AG04449 (cell line): Measurements from ENCODE around the gene TAL1.
"Not testable (repeated sequence)": the region's sequence is repeated elsewhere in the genome, so short reads cannot be mapped to it uniquely, and the experiment has no call there.

Source experiments
- CTCF ChIA-PET: fragments of 350-600 bp; formaldehyde crosslinking; extraction: SDS; loops from one replicate; lab custom pipeline; 2021; ENCODE audit warnings: antibody characterized with exemption; lab: Yijun Ruan, JAX
- POLR2A ChIA-PET: fragments of 400-600, 350-600 bp; formaldehyde crosslinking; extraction: SDS; loops from one replicate; lab custom pipeline; 2020; ENCODE audit warnings: antibody characterized with exemption, inconsistent platforms; lab: Yijun Ruan, JAX
- DNase-seq: peaks from one replicate; pipeline ENCODE4 v3.0.0-alpha.2; 2010; ENCODE audit warnings: low read depth, low spot score
- H3K4me3 ChIP-seq: 2 replicates; pipeline ENCODE4 v1.5.1; 2011; ENCODE audit warnings: low read depth, mild to moderate bottlenecking, control low read depth, low read length
- CTCF ChIP-seq: IDR thresholded peaks from one replicate; pipeline ENCODE4 v1.5.1; 2011; ENCODE audit warnings: mild to moderate bottlenecking, moderate library complexity, low read length, control low read depth, inconsistent platforms; ENCODE audit not compliant: insufficient read depth; ENCODE audit errors: missing control alignments

The TAL1 gene

DNA sequence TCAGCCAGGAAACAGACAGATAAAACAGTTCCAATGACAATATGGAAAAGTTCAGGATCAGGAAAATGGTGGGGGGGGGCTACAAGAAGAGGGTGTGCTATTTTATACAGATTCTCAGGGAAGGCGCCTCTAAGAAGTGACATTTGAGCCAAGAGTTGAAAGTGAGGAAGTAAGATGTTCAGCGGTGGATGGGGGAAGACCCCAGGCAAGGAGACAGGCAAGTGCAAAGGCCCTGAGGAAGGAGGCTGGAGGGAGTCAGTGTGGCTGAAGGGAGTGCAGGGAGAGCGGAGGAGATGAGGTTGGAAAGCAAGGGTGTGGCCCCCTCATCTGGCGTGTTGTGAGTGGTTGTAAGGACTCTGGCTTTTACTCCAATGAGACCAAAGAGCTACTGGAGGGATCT lies 33.8 kb downstream of the TAL1 start:
- CTCF ChIA-PET = interaction anchor here (1.1 kb wide), 1 partner anchor 10 kb away, joined by 3 read pairs; no protein-coding TSS in a partner anchor
- TF ChIP-seq CTCF = no peak
- POLR2A ChIA-PET = no interaction called here

DNA sequence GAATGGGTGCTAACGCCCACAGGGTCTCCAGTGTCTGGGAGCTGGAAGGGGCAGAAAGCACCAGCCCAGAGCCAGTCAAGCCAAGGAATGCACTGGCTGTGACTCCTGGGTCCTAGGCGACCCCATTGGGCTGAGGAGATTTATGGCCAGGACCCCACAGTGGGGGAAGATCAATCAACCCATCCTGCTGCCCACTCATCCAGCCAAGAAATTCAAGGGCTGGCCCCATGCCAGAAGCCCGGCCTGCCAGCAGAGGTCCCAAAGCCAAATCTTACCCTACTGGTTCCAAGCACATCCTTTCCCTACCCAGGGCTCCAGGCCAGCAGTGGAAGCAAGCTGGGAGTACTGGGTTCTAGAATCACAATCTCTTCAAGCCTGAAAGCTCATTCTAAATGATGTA lies 35.4 kb downstream of the TAL1 start:
- no peak overlapping the region for H3K4me3 ChIP-seq
- ChIA-PET CTCF (interaction anchor here (0.9 to 1.0 kb wide), 3 partner anchors 13 to 66 kb away, joined by 3 to 5 read pairs (median 4); no protein-coding TSS in a partner anchor), POLR2A (no interaction called here)
- no peak for TF ChIP-seq CTCF
- DNase-seq = no peak

More for the DNA sequence above, 33.8 kb downstream of the TAL1 start:
- DNase-seq = no peak
- H3K4me3 ChIP-seq = no peak overlapping the region

DNA sequence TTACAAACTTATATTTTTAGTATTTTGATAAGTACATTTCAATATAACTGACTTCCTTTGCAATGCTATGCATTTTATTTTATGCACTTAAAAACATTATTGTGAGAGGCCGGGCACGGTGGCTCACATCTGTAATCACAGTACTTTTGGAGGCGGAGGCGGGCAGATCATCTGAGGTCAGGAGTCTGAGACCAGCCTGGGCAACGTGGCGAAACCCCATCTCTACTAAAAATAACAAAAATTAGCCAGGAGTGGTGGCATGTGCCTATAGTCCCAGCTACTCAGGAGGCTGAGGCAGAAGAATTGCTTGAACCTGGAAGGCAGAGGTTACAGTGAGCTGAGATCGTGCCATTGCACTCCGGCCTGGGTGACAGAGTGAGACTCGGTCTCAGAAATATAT lies 36.0 kb downstream of the TAL1 start:
- DNase-seq, POLR2A ChIA-PET, H3K4me3 ChIP-seq: not testable (repeated sequence)
- CTCF ChIA-PET = interaction anchor here (0.9 to 9.1 kb wide), 3 partner anchors 12 to 68 kb away, joined by 3 to 213 read pairs (median 120); no protein-coding TSS in a partner anchor

GRCh38 chr1:47194311-47194710 lies 37.7 kb downstream of the TAL1 start:
- POLR2A ChIA-PET = no interaction called here
- no peak for TF ChIP-seq CTCF
- H3K4me3 ChIP-seq = no peak overlapping the region
- CTCF ChIA-PET = interaction anchor here (0.8 to 9.1 kb wide), 13 partner anchors 7 to 532 kb away, joined by 3 to 213 read pairs (median 12); no protein-coding TSS in a partner anchor
- no peak for DNase-seq

- ChIA-PET POLR2A (interaction anchor here (1.3 kb wide), 1 partner anchor 8 kb away, joined by 3 read pairs; no protein-coding TSS in a partner anchor), CTCF (interaction anchor here (0.8 to 9.1 kb wide), 31 partner anchors 8 to 533 kb away, joined by 3 to 213 read pairs (median 4); partner anchors contain the start of genes CMPK1 and STIL)
- H3K4me3 ChIP-seq, DNase-seq: not testable (repeated sequence)
Measured at GRCh38 chr1:47193496-47193895, 38.5 kb downstream of the TAL1 start.

DNA sequence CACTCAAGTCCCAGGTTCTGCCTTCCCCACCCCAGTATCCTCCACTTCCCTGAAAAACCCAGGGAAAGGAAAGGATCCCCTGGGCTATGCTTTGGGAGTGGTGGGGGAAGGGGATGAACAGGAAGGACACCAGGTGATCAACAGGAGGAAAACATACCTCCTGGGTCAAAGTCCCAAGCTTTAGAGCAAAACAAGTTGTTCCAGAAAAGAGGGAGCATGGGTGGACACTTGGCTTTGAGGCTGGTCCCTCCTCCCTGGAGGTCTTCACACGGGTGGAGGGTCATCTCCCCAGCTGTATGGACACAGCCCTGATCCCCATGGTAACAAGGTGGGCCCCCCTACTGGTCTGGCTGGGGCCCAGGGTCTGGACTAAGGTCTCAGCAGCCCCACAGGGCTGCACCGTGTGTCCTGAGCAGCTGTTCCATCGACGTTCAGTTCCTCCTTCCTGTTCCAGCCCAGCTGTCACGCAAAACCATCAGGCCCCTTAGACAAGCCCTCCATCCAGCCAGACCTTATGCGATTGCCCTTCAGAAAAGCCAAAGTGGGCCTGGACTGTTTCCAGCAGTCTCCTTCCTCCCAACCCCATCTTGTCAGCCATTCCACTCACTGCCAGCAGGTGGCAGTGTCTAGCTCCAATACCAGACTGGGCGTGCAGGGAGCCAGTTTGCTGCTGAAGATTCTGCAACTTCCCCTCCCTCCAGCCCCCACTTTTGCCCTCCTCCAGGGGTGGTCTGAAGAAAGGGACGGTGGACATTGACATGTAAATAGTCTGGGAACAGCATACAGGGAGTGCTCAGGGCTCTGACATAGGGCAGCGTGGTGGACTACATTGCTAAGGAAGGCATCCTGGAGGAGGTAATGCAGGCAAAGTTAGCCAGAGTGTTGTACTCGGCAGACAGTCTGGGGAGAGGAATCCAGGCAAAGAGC lies 39.3 kb downstream of the TAL1 start:
- no peak overlapping the region for H3K4me3 ChIP-seq
- POLR2A ChIA-PET = interaction anchor here (1.3 kb wide), 1 partner anchor 9 kb away, joined by 3 read pairs; no protein-coding TSS in a partner anchor
- CTCF ChIA-PET = interaction anchor here (0.7 to 9.1 kb wide), 37 partner anchors 9 to 550 kb away, joined by 3 to 213 read pairs (median 4); partner anchors contain the start of genes CMPK1 and STIL
- DNase-seq = no peak
- peak; percentile 90 for TF ChIP-seq CTCF

DNA sequence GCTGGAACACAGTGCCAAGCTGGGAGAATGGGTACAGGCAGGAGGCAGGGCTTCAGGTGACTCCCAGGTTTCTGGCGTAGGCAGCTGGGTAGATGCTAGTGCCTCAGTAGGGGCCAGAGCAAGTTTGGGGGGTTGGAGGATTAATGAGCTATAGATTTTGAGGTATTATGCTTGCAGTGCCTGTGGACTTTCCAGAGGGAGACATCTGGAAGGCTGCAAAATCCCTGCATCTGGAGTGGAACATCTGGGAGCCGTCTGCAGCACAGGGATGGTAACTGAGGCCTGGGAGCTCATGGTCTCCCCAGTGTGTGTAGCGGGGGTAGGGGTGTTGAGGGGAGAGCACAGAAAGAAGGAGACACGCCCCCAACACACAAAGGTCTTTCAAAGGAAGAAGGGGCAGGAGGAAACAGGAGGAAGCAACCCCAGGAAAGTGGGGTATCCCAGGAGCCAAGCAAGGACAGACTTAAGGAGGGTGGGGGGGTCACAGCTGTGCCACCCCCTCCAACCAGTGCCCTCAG lies 40.0 kb downstream of the TAL1 start:
- POLR2A ChIA-PET = no interaction called here
- no peak for DNase-seq
- no peak overlapping the region for H3K4me3 ChIP-seq
- CTCF ChIA-PET = interaction anchor here (0.6 to 9.1 kb wide), 19 partner anchors 10 to 549 kb away, joined by 3 to 213 read pairs (median 5); partner anchors contain the start of gene STIL
- no peak for TF ChIP-seq CTCF
